ENCODE results near the gene ARFGEF3.

- TF ChIP-seq, protein P1, sequence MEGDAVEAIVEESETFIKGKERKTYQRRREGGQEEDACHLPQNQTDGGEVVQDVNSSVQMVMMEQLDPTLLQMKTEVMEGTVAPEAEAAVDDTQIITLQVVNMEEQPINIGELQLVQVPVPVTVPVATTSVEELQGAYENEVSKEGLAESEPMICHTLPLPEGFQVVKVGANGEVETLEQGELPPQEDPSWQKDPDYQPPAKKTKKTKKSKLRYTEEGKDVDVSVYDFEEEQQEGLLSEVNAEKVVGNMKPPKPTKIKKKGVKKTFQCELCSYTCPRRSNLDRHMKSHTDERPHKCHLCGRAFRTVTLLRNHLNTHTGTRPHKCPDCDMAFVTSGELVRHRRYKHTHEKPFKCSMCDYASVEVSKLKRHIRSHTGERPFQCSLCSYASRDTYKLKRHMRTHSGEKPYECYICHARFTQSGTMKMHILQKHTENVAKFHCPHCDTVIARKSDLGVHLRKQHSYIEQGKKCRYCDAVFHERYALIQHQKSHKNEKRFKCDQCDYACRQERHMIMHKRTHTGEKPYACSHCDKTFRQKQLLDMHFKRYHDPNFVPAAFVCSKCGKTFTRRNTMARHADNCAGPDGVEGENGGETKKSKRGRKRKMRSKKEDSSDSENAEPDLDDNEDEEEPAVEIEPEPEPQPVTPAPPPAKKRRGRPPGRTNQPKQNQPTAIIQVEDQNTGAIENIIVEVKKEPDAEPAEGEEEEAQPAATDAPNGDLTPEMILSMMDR (IDR thresholded peaks at IDR 0.05) = no peak
- no peak for TF ChIP-seq POLR2A (IDR thresholded peaks at IDR 0.05)
- no peak for TF ChIP-seq EP300 (IDR thresholded peaks at IDR 0.05; ENCODE audit: low read depth)
These were observed 125.0 kb downstream of the ARFGEF3 start for GRCh38 chr6:138286698-138287097.
